GM18526 (cell line): ENCODE measurements around the gene COBL.

Source experiments
- POLR2A ChIP-seq: IDR thresholded peaks from 3 replicates; pipeline ENCODE4 v1.6.1; 2011; ENCODE audit not compliant: insufficient read length; ENCODE audit errors: extremely low read depth

COBL gene

GRCh38 chr7:51111241-51111940 lies 205.2 kb downstream of the COBL start:
- no peak for TF ChIP-seq POLR2A

GRCh38 chr7:51108134-51108533 lies 208.5 kb downstream of the COBL start:
- no peak for TF ChIP-seq POLR2A

DNA sequence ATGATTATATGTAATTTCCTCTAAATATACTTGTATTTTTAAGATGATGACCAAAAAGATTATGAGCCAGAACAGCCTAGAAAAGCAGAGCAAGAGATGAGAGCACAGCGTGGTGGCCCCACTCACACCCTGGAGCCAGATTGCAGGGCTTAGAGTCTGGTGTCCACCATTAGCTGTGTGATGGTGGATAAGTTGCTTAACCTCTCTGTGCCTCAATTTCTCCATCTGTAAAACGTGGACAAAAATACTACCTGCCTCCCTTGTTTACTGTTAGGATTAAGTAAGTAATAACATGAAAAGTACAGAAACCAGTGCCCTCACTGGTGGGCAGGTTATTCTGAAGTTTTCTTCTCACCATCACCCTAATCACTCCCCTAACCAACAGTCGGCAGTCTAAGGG lies 212.3 kb downstream of the COBL start:
- TF ChIP-seq POLR2A = no peak

- TF ChIP-seq POLR2A = no peak
Measured at GRCh38 chr7:51103718-51104117, 212.9 kb downstream of the COBL start.

GRCh38 chr7:51102828-51103227 lies 213.8 kb downstream of the COBL start:
- no peak for TF ChIP-seq POLR2A

- no peak for TF ChIP-seq POLR2A
Measured at GRCh38 chr7:51101111-51101757, 215.4 kb downstream of the COBL start.

GRCh38 chr7:51090411-51090810 lies 226.2 kb downstream of the COBL start:
- TF ChIP-seq POLR2A = no peak

DNA sequence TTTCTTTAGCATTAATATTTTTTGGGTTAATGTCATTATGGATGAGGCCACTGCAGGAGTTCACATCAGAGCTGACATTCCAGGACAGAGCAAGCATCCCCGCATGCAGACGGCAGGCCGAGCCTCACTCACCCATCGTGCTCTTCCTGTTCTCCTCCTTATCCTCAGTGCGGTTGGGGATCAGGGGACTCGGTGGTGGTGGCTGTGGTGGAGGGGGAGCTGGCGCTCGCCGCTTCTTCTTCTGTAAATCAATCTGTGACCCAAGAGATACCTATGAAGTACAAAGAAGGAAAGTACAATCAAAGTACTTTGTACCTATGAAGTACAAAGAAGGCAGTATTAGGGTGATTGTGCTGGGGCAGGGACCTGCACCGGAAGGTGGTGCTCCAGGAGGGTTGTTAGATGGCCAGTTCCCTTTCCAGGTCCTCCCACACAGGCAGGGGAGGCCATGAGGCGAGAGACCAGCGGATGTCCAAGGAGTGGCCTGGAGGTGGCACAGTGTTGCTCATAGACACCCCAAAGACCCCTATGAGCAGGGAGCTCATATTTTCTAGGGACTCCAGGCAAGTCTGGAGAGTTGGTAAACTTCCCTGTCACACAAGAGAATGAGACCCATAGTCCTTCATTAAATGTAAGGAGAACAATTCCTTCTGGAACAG lies 231.4 kb downstream of the COBL start:
- TF ChIP-seq POLR2A = no peak

GRCh38 chr7:51084121-51084520 lies 232.5 kb downstream of the COBL start:
- no peak for TF ChIP-seq POLR2A

GRCh38 chr7:51082940-51083533 lies 233.6 kb downstream of the COBL start:
- no peak for TF ChIP-seq POLR2A

- TF ChIP-seq POLR2A = no peak
Measured at GRCh38 chr7:51082096-51082840, 234.3 kb downstream of the COBL start.

- TF ChIP-seq POLR2A = no peak
Measured at GRCh38 chr7:51081270-51081890, 235.2 kb downstream of the COBL start.

DNA sequence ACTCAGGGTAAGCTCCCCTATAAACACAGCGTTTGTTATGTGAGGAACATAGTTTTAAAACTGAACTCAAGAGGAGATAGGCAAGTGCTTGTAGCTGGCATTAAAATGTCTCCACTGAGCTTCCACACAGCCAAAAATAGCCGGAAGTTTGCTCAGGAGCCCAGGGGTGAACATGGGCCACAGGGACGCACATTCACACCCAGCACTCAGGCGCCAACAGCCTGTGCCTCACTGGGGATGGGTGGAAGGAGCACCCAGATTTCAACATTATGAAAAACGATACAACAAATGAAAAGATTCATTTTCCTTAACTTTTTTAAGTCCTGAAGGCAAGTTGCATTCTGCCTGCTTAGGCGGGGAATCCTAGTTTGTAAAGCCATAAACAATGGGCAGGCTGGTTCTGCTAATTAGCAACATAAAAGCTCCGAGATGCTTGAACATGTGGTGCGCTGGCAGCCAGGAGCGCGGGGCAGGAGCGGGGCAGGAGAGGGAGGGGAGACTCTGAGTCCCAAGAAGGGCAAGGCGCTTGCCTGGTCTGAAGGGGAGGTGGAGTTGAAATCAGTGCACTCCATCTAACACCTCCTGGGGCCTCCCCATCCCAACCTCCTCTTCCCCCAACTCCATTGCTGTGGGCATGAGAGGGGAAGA lies 235.9 kb downstream of the COBL start:
- TF ChIP-seq POLR2A = no peak

- no peak for TF ChIP-seq POLR2A
Measured at GRCh38 chr7:51080216-51080615, 236.4 kb downstream of the COBL start.
